ENCODE measurements around the gene PPP1R16B.

GRCh38 chr20:38930242-38930569, 124.7 kb downstream of the PPP1R16B start:
- TF ChIP-seq POLR2AphosphoS5 (IDR thresholded peaks at IDR 0.05; ENCODE audit: borderline replicate concordance, low read depth, low read length) = no peak
- no peak for TF ChIP-seq EZH2 (IDR thresholded peaks at IDR 0.05)
- TF ChIP-seq FOXP2 (optimal IDR thresholded peaks at IDR 0.05; ENCODE audit: control extremely low read depth, extremely low read length, insufficient read depth) = no peak

Measured in SK-N-MC (cell line).